Fibroblast of skin of right quadriceps (primary cell): ENCODE results near the gene TENT5A.
A peak's percentile ranks its signal among the peaks of the same experiment; 100 is the strongest.

Source experiments
- DNase-seq: peaks from one replicate; pipeline ENCODE4 v3.0.0-alpha.2; 2013

The TENT5A gene

GRCh38 chr6:81700414-81700813, 52.1 kb downstream of the TENT5A start:
- no peak for DNase-seq

- DNase-seq, result peak; percentile 27
Measured at GRCh38 chr6:81697559-81697958, 54.9 kb downstream of the TENT5A start.

GRCh38 chr6:81696524-81696923, 56.0 kb downstream of the TENT5A start:
- DNase-seq, result no peak
